Endothelial cell of umbilical vein (primary cell): Measurements from ENCODE around the gene LRRC7. TPM values are rescaled to one million over a fixed set of nuclear protein-coding genes. Genes with fewer than 3 reads are reported as not detected.
A peak's percentile ranks its signal among the peaks of the same experiment; 100 is the strongest.

Experiments used
- BruUV-seq: library from RNA; stranded (reverse); fragments of 400-500 nt; replicated peaks from 2 replicates; lab custom pipeline; 2021; lab: Mats Ljungman, UMichigan
- CTCF ChIA-PET: fragments of 300-600, 350-600 bp; sonication (Branson Sonifier 250); formaldehyde crosslinking; loops from one replicate; lab custom pipeline; 2021; ENCODE audit warnings: antibody characterized with exemption, inconsistent platforms; lab: Charles Lee
- POLR2A ChIA-PET: fragments of 300-600, 350-600 bp; sonication (Branson Sonifier 250); formaldehyde crosslinking; loops from one replicate; lab custom pipeline; 2021; ENCODE audit warnings: antibody characterized with exemption, inconsistent platforms; lab: Charles Lee
- DNase-seq: peaks from one replicate; pipeline ENCODE4 v3.0.0-alpha.2; 2011; ENCODE audit warnings: low read depth, low spot score
- FAIRE-seq: peaks from 2 replicates; lab custom pipeline; 2011; peaks lifted over from hg19 to GRCh38; lab: Jason Lieb, UNC
- H2AFZ ChIP-seq: 2 replicates; pipeline ENCODE4 v1.6.0; 2012; ENCODE audit warnings: low read depth, low read length, control low read depth, inconsistent platforms
- H3K27ac ChIP-seq: 2 replicates; pipeline ENCODE4 v1.5.1; 2011; ENCODE audit warnings: low read depth, mild to moderate bottlenecking, control low read depth, low read length, moderate library complexity; ENCODE audit not compliant: insufficient read depth
- H3K27me3 ChIP-seq, 2 experiments: 2 replicates each; pipeline versions ENCODE4 v1.6.0 to v1.6.1; 2011; ENCODE audit warnings: low read length in 2 of 2, mixed read lengths in 1 of 2; ENCODE audit not compliant: control insufficient read depth in 2 of 2, insufficient read depth in 2 of 2
- H3K36me3 ChIP-seq, 2 experiments: 2 replicates in 1 of 2; 3 replicates in 1 of 2; pipeline ENCODE4 v1.5.1; 2011; ENCODE audit warnings: low read length in 2 of 2, mild to moderate bottlenecking in 1 of 2, moderate library complexity in 1 of 2; ENCODE audit not compliant: control insufficient read depth in 2 of 2, insufficient read depth in 2 of 2; ENCODE audit errors: extremely low read depth in 1 of 2
- H3K4me1 ChIP-seq: 3 replicates; pipeline ENCODE4 v1.5.1; 2011; ENCODE audit warnings: mild to moderate bottlenecking, low read length; ENCODE audit not compliant: control insufficient read depth, insufficient read depth; ENCODE audit errors: extremely low read depth
- H3K4me2 ChIP-seq: 2 replicates; pipeline ENCODE4 v1.6.1; 2011; ENCODE audit warnings: low read length, control low read depth, mixed read lengths; ENCODE audit not compliant: insufficient read depth
- H3K4me3 ChIP-seq, 3 experiments: fragments of 200-600 bp in 1 of 3; sonication (generic), shearing (Covaris generic) in 1 of 3; replicated peaks in 1 of 3; 2 replicates each; pipeline ENCODE4 v1.5.1; 2011 to 2016; ENCODE audit warnings: control low read depth in 3 of 3, low read length in 3 of 3, mild to moderate bottlenecking in 2 of 3, inconsistent platforms in 1 of 3, low read depth in 1 of 3, moderate library complexity in 1 of 3; ENCODE audit not compliant: insufficient read depth in 1 of 3
- H3K79me2 ChIP-seq: 2 replicates; pipeline ENCODE4 v1.6.0; 2012; ENCODE audit warnings: low read length, inconsistent platforms; ENCODE audit not compliant: control insufficient read depth, insufficient read depth
- H3K9ac ChIP-seq: replicated peaks from 2 replicates; pipeline ENCODE3; 2011; ENCODE audit warnings: low read length, control low read depth; ENCODE audit not compliant: insufficient read depth; ENCODE audit errors: extremely low read depth
- H3K9me1 ChIP-seq: replicated peaks from 3 replicates; pipeline ENCODE4 v1.6.0; 2011; ENCODE audit warnings: mild to moderate bottlenecking, low read length; ENCODE audit not compliant: control insufficient read depth, insufficient read depth; ENCODE audit errors: extremely low read depth
- H3K9me3 ChIP-seq: replicated peaks from 2 replicates; pipeline ENCODE4 v1.5.1; 2012; ENCODE audit warnings: low read length, inconsistent platforms; ENCODE audit not compliant: control insufficient read depth, insufficient read depth
- H4K20me1 ChIP-seq: replicated peaks from 2 replicates; pipeline ENCODE3; 2011; ENCODE audit warnings: mild to moderate bottlenecking, low read length; ENCODE audit not compliant: control insufficient read depth, insufficient read depth; ENCODE audit errors: extremely low read depth
- EZH2 ChIP-seq: IDR thresholded peaks from 2 replicates; pipeline ENCODE4 v1.6.1; 2012; ENCODE audit warnings: borderline replicate concordance, low read depth, mild to moderate bottlenecking, moderate library complexity, low read length, inconsistent platforms; ENCODE audit not compliant: severe bottlenecking
- FOS ChIP-seq: IDR thresholded peaks from 2 replicates; pipeline ENCODE4 v1.6.1; 2011; ENCODE audit warnings: mild to moderate bottlenecking, low read length, moderate library complexity, borderline replicate concordance; ENCODE audit not compliant: insufficient read depth
- GATA2 ChIP-seq: IDR thresholded peaks from 2 replicates; pipeline ENCODE4 v1.7.0; 2011; ENCODE audit warnings: low read depth, mild to moderate bottlenecking, moderate library complexity, mixed read lengths, low read length; ENCODE audit not compliant: insufficient read length, insufficient read depth
- JUN ChIP-seq: IDR thresholded peaks from 2 replicates; pipeline ENCODE4 v1.6.1; 2011; ENCODE audit warnings: borderline replicate concordance, low read depth; ENCODE audit not compliant: insufficient read length, insufficient read depth
- MYC ChIP-seq: IDR thresholded peaks from one replicate; pipeline ENCODE4 v1.6.1; 2011; ENCODE audit warnings: mild to moderate bottlenecking, low read depth, low read length
- POLR2A ChIP-seq: IDR thresholded peaks from 2 replicates; pipeline ENCODE4 v1.6.1; 2012; ENCODE audit warnings: low read depth, mild to moderate bottlenecking, control low read depth, low read length
- POLR2AphosphoS5 ChIP-seq: IDR thresholded peaks from 2 replicates; pipeline ENCODE4 v1.6.1; 2012; ENCODE audit warnings: low read depth, mild to moderate bottlenecking, control low read depth, low read length, moderate library complexity; ENCODE audit not compliant: insufficient read depth
- dilution Hi-C: fragments of 300-500 bp; cut with MboI; formaldehyde crosslinking; loops from one replicate; pipeline ENCODE4 v1.15.0; 2019; ENCODE audit warnings: low sequenced_read_pairs; ENCODE audit not compliant: extremely low pct_ligation_motif_present
- intact Hi-C: fragments of 100-400 bp; cut with micrococcal nuclease; formaldehyde crosslinking; loops from one replicate; pipeline ENCODE4 v1.10.0; 2022
- polyA plus RNA-seq, 4 experiments: library from polyadenylated mRNA; depleted of rRNA in 3 of 4; stranded (reverse) in 3 of 4; unstranded in 1 of 4; fragments of >200 nt; gene quantifications; 2 replicates each; pipeline versions ENCODE4 v1.2.1 to v1.2.3, GENCODE V29; 2011 to 2012; ENCODE audit warnings: missing spikeins in 1 of 4
- total RNA-seq: library from RNA; stranded (reverse); gene quantifications from 2 replicates; pipeline ENCODE4 v1.2.3, GENCODE V29; 2021
- TF ChIP-seq, protein P1 (sequence below): IDR thresholded peaks from 2 replicates; pipeline ENCODE4 v1.6.1; 2011; ENCODE audit not compliant: insufficient read depth, insufficient read length
- TF ChIP-seq, protein P2 (sequence below), 2 donors: IDR thresholded peaks; 1 replicate in 1 of 2; 2 replicates in 1 of 2; pipeline ENCODE4 v1.5.1; 2011; ENCODE audit warnings: low read length in 2 of 2, mild to moderate bottlenecking in 2 of 2, moderate library complexity in 2 of 2, control low read depth in 1 of 2, inconsistent platforms in 1 of 2, low read depth in 1 of 2; ENCODE audit not compliant: insufficient read depth in 1 of 2; ENCODE audit errors: extremely low read depth in 1 of 2

The LRRC7 gene
- total and polyA plus RNA-seq, 2 donors (not counting 3 experiments of a cell fraction or from before 2014, with no cell fraction given) = 0.11 to 0.58 TPM

DNA sequence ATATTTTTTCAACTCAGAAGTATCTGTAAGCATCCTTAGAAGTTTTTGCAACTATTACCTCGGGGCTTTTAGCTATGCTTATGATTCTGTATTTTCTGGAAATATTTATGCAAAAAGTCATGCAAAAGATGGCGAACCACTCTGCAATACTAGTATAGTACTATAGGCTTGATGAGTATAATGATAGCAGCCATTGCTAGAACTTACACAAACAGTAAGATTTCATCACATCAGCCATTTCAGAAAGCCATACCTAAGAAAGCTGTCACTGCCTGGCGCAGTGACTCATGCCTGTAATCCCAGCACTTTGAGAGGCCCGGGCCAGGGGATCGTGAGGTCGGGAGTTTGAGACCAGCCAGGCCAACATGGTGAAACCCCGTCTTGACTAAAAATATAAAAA is 227.1 kb downstream of the LRRC7 start:
- no peaks in the 10 kb centered on the region for H3K9me1 ChIP-seq
- DNase-seq (no peak), FAIRE-seq (no peak)
- H3K27ac ChIP-seq = no peak overlapping the region
- H3K9me3 ChIP-seq = no peaks in the 10 kb centered on the region
- H4K20me1 ChIP-seq = no peaks in the 10 kb centered on the region
- no peaks in the 10 kb centered on the region for H3K4me1 ChIP-seq
- H3K4me2 ChIP-seq = no peak overlapping the region
- ChIA-PET POLR2A (no interaction called here), CTCF (no interaction called here)
- TF ChIP-seq MYC (no peak), POLR2A (no peak)
- TF ChIP-seq, protein P1, sequence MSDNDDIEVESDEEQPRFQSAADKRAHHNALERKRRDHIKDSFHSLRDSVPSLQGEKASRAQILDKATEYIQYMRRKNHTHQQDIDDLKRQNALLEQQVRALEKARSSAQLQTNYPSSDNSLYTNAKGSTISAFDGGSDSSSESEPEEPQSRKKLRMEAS = no peak
- H3K4me3 ChIP-seq = no peak overlapping the region
- no peaks in the 10 kb centered on the region for H3K36me3 ChIP-seq
- dilution Hi-C loops = no loop called here
- no peaks in the 10 kb centered on the region for H3K79me2 ChIP-seq
- intact Hi-C loops = no loop called here
- no peak overlapping the region for H2AFZ ChIP-seq
- no TSS peak for BruUV-seq
- H3K9ac ChIP-seq = no peak overlapping the region
- no peaks in the 10 kb centered on the region for H3K27me3 ChIP-seq

DNA sequence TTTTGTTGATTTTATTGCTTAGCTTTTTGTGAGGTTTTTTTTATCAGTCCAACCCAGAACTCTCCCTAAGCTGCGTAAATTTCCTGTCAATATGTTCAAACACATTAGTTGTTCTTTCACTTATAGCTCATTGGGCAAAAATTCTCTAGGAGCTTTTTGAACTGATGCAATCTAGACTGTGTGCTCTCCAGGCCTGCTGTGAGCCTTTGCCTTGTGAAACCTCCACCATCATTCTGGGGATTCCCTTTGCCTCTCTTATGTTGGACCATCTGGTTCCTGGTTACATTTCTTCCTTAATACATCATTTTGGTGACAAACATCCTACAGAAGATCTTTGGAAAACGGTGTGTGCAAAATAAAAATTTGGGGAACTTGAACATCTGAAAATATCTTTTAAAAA is 247.2 kb downstream of the LRRC7 start:
- no peak overlapping the region for H3K27ac ChIP-seq
- H3K9me1 ChIP-seq = no peaks in the 10 kb centered on the region
- no peak overlapping the region for H2AFZ ChIP-seq
- BruUV-seq = no TSS peak
- peak; percentile 45 for DNase-seq
- no peak overlapping the region for H3K4me3 ChIP-seq
- intact Hi-C loops = no loop called here
- ChIA-PET POLR2A (no interaction called here), CTCF (interaction anchor here (1.3 kb wide), 1 partner anchor 35 kb away, joined by 3 read pairs; no protein-coding TSS in a partner anchor)
- FAIRE-seq = no peak
- no peaks in the 10 kb centered on the region for H3K9me3 ChIP-seq
- H4K20me1 ChIP-seq = no peaks in the 10 kb centered on the region
- no peak overlapping the region for H3K4me2 ChIP-seq
- H3K36me3 ChIP-seq = no peaks in the 10 kb centered on the region
- no peak overlapping the region for H3K9ac ChIP-seq
- no peaks in the 10 kb centered on the region for H3K4me1 ChIP-seq
- no peaks in the 10 kb centered on the region for H3K27me3 ChIP-seq
- dilution Hi-C loops = no loop called here
- TF ChIP-seq EZH2 (no peak), POLR2A (no peak), JUN (no peak), MYC (no peak), GATA2 (no peak), FOS (no peak), POLR2AphosphoS5 (no peak)
- TF ChIP-seq, protein P1 = no peak
- TF ChIP-seq, protein P2, sequence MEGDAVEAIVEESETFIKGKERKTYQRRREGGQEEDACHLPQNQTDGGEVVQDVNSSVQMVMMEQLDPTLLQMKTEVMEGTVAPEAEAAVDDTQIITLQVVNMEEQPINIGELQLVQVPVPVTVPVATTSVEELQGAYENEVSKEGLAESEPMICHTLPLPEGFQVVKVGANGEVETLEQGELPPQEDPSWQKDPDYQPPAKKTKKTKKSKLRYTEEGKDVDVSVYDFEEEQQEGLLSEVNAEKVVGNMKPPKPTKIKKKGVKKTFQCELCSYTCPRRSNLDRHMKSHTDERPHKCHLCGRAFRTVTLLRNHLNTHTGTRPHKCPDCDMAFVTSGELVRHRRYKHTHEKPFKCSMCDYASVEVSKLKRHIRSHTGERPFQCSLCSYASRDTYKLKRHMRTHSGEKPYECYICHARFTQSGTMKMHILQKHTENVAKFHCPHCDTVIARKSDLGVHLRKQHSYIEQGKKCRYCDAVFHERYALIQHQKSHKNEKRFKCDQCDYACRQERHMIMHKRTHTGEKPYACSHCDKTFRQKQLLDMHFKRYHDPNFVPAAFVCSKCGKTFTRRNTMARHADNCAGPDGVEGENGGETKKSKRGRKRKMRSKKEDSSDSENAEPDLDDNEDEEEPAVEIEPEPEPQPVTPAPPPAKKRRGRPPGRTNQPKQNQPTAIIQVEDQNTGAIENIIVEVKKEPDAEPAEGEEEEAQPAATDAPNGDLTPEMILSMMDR (IDR thresholded peaks at IDR 0.05; ENCODE audit: extremely low read depth in 1 of 2, insufficient read depth in 1 of 2, low read depth in 1 of 2, low read length in 2 of 2) = no peak
- H3K79me2 ChIP-seq = no peaks in the 10 kb centered on the region
